Measurements from ENCODE around the gene COL6A3. TPM values are rescaled to one million over a fixed set of nuclear protein-coding genes. Genes with fewer than 3 reads are reported as not detected.

The COL6A3 gene
- total RNA-seq, 1 donor from 2014 or later = 13.1 TPM

DNA sequence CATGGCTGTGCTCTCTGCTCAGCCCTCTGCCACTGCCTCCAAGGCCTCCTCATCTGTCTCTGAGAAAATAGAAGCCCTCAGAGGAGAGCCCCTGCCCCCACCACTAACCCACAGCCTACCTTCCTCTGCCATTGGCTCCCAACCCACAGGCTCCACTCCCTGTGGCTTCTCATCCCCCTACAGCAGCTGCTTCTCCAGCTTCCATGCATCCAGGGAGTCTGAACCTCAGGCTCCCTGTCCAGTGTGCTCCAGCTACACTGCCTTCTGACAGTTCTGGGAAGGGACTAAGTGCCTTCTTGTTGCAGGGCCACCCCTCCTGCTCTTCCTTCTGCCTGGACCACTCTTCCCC, 29.3 kb downstream of the COL6A3 start:
- H3K27ac Mint-ChIP-seq = no peak overlapping the region
- no peak for DNase-seq (ENCODE audit: low spot score)
- no peaks in the 10 kb centered on the region for H3K4me1 Mint-ChIP-seq (ENCODE audit: low read depth)
- H3K4me3 Mint-ChIP-seq = no peak overlapping the region
- peaks cover 3% of the 10 kb centered on the region for H3K27me3 Mint-ChIP-seq (ENCODE audit: insufficient read depth)
- no peaks in the 10 kb centered on the region for H3K9me3 Mint-ChIP-seq
- H3K36me3 Mint-ChIP-seq (ENCODE audit: low read depth) = no peaks in the 10 kb centered on the region
- intact Hi-C loops (cut with micrococcal nuclease) = no loop called here

- no peaks in the 10 kb centered on the region for H3K9me3 Mint-ChIP-seq
- intact Hi-C loops (cut with micrococcal nuclease) = no loop called here
- DNase-seq (ENCODE audit: low spot score) = no peak
- no peak overlapping the region for H3K27ac Mint-ChIP-seq
- peaks cover 3% of the 10 kb centered on the region for H3K27me3 Mint-ChIP-seq (ENCODE audit: insufficient read depth)
- H3K4me3 Mint-ChIP-seq = no peak overlapping the region
- no peaks in the 10 kb centered on the region for H3K36me3 Mint-ChIP-seq (ENCODE audit: low read depth)
- H3K4me1 Mint-ChIP-seq (ENCODE audit: low read depth) = no peaks in the 10 kb centered on the region
Observed at GRCh38 chr2:237383991-237384671, 29.8 kb downstream of the COL6A3 start.

- no peaks in the 10 kb centered on the region for H3K36me3 Mint-ChIP-seq (ENCODE audit: low read depth)
- H3K27me3 Mint-ChIP-seq (ENCODE audit: insufficient read depth) = peaks cover 3% of the 10 kb centered on the region
- no peak overlapping the region for H3K4me3 Mint-ChIP-seq
- intact Hi-C loops (cut with micrococcal nuclease) = no loop called here
- no peaks in the 10 kb centered on the region for H3K9me3 Mint-ChIP-seq
- no peak for DNase-seq (ENCODE audit: low spot score)
- H3K27ac Mint-ChIP-seq = no peak overlapping the region
- no peaks in the 10 kb centered on the region for H3K4me1 Mint-ChIP-seq (ENCODE audit: low read depth)
Observed at GRCh38 chr2:237380768-237381167, 33.2 kb downstream of the COL6A3 start.

- Mint-ChIP-seq H3K27ac (no peak overlapping the region), H3K4me1 (ENCODE audit: low read depth) (no peaks in the 10 kb centered on the region), H3K4me3 (no peak overlapping the region), H3K36me3 (ENCODE audit: low read depth) (no peaks in the 10 kb centered on the region), H3K9me3 (no peaks in the 10 kb centered on the region), H3K27me3 (ENCODE audit: insufficient read depth) (peaks cover 3% of the 10 kb centered on the region)
- DNase-seq (ENCODE audit: low spot score) = no peak
- intact Hi-C loops (cut with micrococcal nuclease) = no loop called here
Observed at GRCh38 chr2:237379636-237380035, 34.3 kb downstream of the COL6A3 start.

DNA sequence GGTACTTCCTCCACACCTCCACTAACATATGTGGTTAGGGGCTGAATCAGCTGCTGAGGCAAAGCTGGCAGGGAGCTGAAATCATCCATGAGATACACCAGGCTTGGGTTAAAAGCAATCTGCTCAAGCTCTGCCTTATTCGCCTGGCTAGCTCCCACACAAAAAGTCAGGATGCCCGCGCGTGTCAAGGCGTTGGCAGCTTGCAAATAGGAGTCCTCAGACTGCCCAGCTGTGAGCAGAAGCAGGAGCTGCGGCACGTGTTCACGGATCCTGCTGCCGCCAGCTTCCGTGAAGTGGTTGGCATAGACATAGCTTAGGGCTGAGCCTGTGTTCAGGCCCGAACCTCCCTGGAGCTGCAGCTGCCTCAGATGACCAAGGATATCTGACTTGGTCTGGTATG, 35.3 kb downstream of the COL6A3 start:
- Mint-ChIP-seq H3K27ac (no peak overlapping the region), H3K36me3 (ENCODE audit: low read depth) (no peaks in the 10 kb centered on the region)

DNA sequence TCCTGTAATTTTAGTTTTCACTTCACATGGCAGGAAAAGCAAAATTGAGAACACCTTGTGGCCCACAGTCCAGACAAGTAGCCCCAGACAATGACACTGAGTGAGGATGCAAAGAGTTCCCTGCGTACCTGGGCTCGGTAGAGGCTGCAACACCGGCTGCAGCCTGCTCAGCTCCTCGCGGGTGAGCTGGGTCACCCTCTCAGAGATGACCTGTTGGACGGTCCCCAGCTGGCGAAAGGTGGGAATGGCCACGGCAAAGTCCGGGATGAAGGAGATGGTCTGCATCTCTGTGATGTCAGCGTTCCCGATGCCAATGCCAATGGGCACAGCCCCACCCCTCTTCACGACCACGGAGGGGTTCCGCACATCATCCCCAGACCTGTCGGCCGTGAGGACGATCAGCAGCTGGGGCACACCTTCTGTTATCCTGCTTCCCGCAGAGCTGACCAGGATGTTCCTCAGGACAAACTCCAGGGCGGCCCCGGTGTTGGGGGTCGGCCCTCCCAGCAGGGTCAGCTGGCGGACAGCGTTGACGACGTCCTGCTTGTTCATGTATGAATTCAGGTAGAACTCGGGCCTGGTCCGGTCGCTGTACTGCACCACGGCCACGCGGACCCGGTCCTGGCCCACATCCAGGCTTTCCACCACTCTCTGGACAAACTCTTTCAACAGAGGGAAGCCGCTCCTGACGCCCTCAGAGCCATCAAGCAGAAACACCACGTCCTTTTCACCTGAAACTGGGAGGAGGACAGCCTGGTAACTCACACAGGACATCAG, 39.5 kb downstream of the COL6A3 start:
- intact Hi-C loops (cut with micrococcal nuclease) = no loop called here
- Mint-ChIP-seq H3K4me1 (ENCODE audit: low read depth) (no peaks in the 10 kb centered on the region), H3K36me3 (ENCODE audit: low read depth) (no peaks in the 10 kb centered on the region), H3K27me3 (ENCODE audit: insufficient read depth) (no peaks in the 10 kb centered on the region), H3K4me3 (no peak overlapping the region), H3K27ac (no peak overlapping the region), H3K9me3 (no peaks in the 10 kb centered on the region)
- DNase-seq (ENCODE audit: low spot score) = no peak

More for the DNA sequence above, 35.3 kb downstream of the COL6A3 start:
- no peak for DNase-seq (ENCODE audit: low spot score)
- intact Hi-C loops (cut with micrococcal nuclease) = no loop called here
- no peak overlapping the region for H3K4me3 Mint-ChIP-seq
- H3K27me3 Mint-ChIP-seq (ENCODE audit: insufficient read depth) = peaks cover 3% of the 10 kb centered on the region
- H3K4me1 Mint-ChIP-seq (ENCODE audit: low read depth) = no peaks in the 10 kb centered on the region
- H3K9me3 Mint-ChIP-seq = no peaks in the 10 kb centered on the region

DNA sequence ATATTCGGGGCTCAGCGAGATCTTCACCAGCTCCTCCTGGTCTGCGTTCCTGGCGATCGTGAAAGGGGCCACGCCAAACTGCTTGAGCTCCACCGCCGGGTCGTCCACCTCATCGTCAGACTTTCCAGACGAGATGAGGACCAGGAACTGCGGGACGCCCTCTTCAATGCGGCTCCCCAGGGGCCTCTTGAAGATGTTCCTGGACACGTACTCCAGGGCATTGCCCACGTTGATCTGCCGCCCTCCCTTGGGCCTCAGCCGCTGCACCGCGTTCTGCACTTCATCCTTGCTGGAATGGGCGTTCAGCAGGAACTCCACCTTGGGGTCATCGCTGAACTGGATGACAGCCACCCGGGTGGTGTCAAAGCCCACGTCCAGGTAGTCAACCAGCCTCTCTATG, 42.1 kb downstream of the COL6A3 start:
- Mint-ChIP-seq H3K9me3 (no peaks in the 10 kb centered on the region), H3K27ac (no peak overlapping the region), H3K36me3 (ENCODE audit: low read depth) (no peaks in the 10 kb centered on the region), H3K4me3 (no peak overlapping the region), H3K4me1 (ENCODE audit: low read depth) (no peaks in the 10 kb centered on the region), H3K27me3 (ENCODE audit: insufficient read depth) (no peaks in the 10 kb centered on the region)
- intact Hi-C loops (cut with micrococcal nuclease) = no loop called here
- DNase-seq (ENCODE audit: low spot score) = no peak

DNA sequence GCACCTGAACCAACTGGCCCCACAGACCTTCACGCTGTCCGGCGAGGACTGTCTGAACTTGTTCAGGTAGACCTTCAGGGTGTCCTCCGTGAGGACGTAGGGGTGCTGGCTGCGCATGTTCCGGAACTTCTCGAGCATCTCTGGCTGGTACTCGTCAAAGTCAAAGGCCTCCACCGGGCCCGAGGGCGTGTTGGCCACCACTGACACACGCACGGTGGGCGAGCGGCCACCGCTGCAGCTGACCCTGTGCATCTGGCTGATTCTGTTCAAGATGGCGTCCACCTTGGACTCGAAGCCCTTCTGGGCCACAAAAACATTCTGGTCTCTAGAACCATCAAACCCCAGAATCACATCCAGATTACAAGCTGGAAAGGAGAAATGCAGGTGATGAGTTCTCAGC, 48.3 kb downstream of the COL6A3 start:
- intact Hi-C loops (cut with micrococcal nuclease) = no loop called here
- Mint-ChIP-seq H3K27ac (no peak overlapping the region), H3K27me3 (ENCODE audit: insufficient read depth) (peaks cover 1% of the 10 kb centered on the region), H3K4me1 (ENCODE audit: low read depth) (no peaks in the 10 kb centered on the region), H3K36me3 (ENCODE audit: low read depth) (no peaks in the 10 kb centered on the region), H3K9me3 (no peaks in the 10 kb centered on the region), H3K4me3 (no peak overlapping the region)
- DNase-seq (ENCODE audit: low spot score) = no peak

DNA sequence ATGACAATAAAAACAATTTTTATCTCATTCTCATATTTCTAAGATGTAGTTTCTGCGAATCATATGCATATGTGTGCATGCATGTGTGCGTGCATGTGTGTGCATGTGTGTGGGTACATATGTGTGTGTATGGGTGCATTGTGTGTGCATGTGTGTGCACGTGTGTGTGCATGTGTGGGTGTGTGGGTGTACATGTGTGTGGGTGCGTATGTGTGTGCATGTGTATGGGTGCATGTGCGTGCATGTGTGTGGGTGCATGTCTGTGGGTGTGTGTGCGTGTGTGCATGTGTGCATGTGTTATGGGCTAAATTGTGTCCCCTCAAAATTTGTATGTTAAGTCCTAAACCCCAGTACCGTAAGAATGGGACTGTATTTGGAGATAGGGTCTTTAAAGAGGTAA, 49.3 kb downstream of the COL6A3 start:
- H3K4me3 Mint-ChIP-seq = no peak overlapping the region
- no peak for DNase-seq (ENCODE audit: low spot score)
- no peaks in the 10 kb centered on the region for H3K9me3 Mint-ChIP-seq
- peaks cover 1% of the 10 kb centered on the region for H3K27me3 Mint-ChIP-seq (ENCODE audit: insufficient read depth)
- no peak overlapping the region for H3K27ac Mint-ChIP-seq
- no peaks in the 10 kb centered on the region for H3K4me1 Mint-ChIP-seq (ENCODE audit: low read depth)
- no peaks in the 10 kb centered on the region for H3K36me3 Mint-ChIP-seq (ENCODE audit: low read depth)
- intact Hi-C loops (cut with micrococcal nuclease) = no loop called here

GRCh38 chr2:237361194-237362004, 52.6 kb downstream of the COL6A3 start:
- no peak overlapping the region for H3K27ac Mint-ChIP-seq
- intact Hi-C loops (cut with micrococcal nuclease) = no loop called here
- no peaks in the 10 kb centered on the region for H3K4me1 Mint-ChIP-seq (ENCODE audit: low read depth)
- no peaks in the 10 kb centered on the region for H3K9me3 Mint-ChIP-seq
- H3K4me3 Mint-ChIP-seq = no peak overlapping the region
- H3K27me3 Mint-ChIP-seq (ENCODE audit: insufficient read depth) = peaks cover 1% of the 10 kb centered on the region
- no peaks in the 10 kb centered on the region for H3K36me3 Mint-ChIP-seq (ENCODE audit: low read depth)
- DNase-seq (ENCODE audit: low spot score) = no peak

GRCh38 chr2:237359894-237360780, 53.8 kb downstream of the COL6A3 start:
- H3K27me3 Mint-ChIP-seq (ENCODE audit: insufficient read depth) = peaks cover 1% of the 10 kb centered on the region

GRCh38 chr2:237359518-237359840, 54.5 kb downstream of the COL6A3 start:
- Mint-ChIP-seq H3K4me3 (no peak overlapping the region), H3K4me1 (ENCODE audit: low read depth) (no peaks in the 10 kb centered on the region), H3K9me3 (no peaks in the 10 kb centered on the region), H3K27ac (no peak overlapping the region), H3K36me3 (ENCODE audit: low read depth) (no peaks in the 10 kb centered on the region), H3K27me3 (ENCODE audit: insufficient read depth) (peaks cover 1% of the 10 kb centered on the region)
- no peak for DNase-seq (ENCODE audit: low spot score)
- intact Hi-C loops (cut with micrococcal nuclease) = no loop called here

More at GRCh38 chr2:237359894-237360780, 53.8 kb downstream of the COL6A3 start:
- Mint-ChIP-seq H3K4me3 (no peak overlapping the region), H3K4me1 (ENCODE audit: low read depth) (no peaks in the 10 kb centered on the region), H3K27ac (no peak overlapping the region), H3K9me3 (no peaks in the 10 kb centered on the region), H3K36me3 (ENCODE audit: low read depth) (no peaks in the 10 kb centered on the region)
- DNase-seq (ENCODE audit: low spot score) = no peak
- intact Hi-C loops (cut with micrococcal nuclease) = no loop called here

All from activated T-helper 1 cell treated with anti-CD3 and anti-CD28 coated beads, Interleukin-12 subunit alpha, Interleukin-12 subunit beta, Interleukin-2, Interleukin-4 antibody, amounts not matched to agents 30 ng/mL and 10 ng/mL and 1 ng/mL, durations not matched to agents 14 hours and 24 hours and 36 hours (primary cell).